Measurements from ENCODE around the gene MYO1E.

MYO1E gene

GRCh38 chr15:59362331-59362730, 10.3 kb downstream of the MYO1E start:
- H3K36me3 ChIP-seq (replicated peaks), result peaks cover 2% of the 10 kb centered on the region
- TF ChIP-seq CTCF (IDR thresholded peaks at IDR 0.05; ENCODE audit: low read depth, low read length, missing control alignments), result no peak
- no peak overlapping the region for H3K4me3 ChIP-seq (ENCODE audit: low read depth, low read length)
- no peak overlapping the region for H3K27ac ChIP-seq
- DNase-seq, result no peak
- no peaks in the 10 kb centered on the region for H3K27me3 ChIP-seq (replicated peaks)
- in situ Hi-C loops (cut with HindIII; ENCODE audit: low pct_ligation_motif_present, low sequenced_read_pairs), result no loop called here

- DNase-seq, result peak; percentile 52
- in situ Hi-C loops (cut with HindIII; ENCODE audit: low pct_ligation_motif_present, low sequenced_read_pairs), result no loop called here
- no peaks in the 10 kb centered on the region for H3K27me3 ChIP-seq (replicated peaks)
- TF ChIP-seq CTCF (IDR thresholded peaks at IDR 0.05; ENCODE audit: low read depth, low read length, missing control alignments), result no peak
- H3K4me3 ChIP-seq (ENCODE audit: low read depth, low read length), result no peak overlapping the region
- peak overlapping the region; percentile 5 for H3K27ac ChIP-seq
- H3K36me3 ChIP-seq (replicated peaks), result peaks cover 2% of the 10 kb centered on the region
Measured at GRCh38 chr15:59360896-59361295, 11.8 kb downstream of the MYO1E start.

GRCh38 chr15:59360305-59360704, 12.4 kb downstream of the MYO1E start:
- peak; percentile 63 for TF ChIP-seq CTCF (IDR thresholded peaks at IDR 0.05; ENCODE audit: low read depth, low read length, missing control alignments)
- no peak for DNase-seq
- no peaks in the 10 kb centered on the region for H3K27me3 ChIP-seq (replicated peaks)
- peak overlapping the region; percentile 5 for H3K27ac ChIP-seq
- peaks cover 2% of the 10 kb centered on the region for H3K36me3 ChIP-seq (replicated peaks)
- in situ Hi-C loops (cut with HindIII; ENCODE audit: low pct_ligation_motif_present, low sequenced_read_pairs), result no loop called here
- no peak overlapping the region for H3K4me3 ChIP-seq (ENCODE audit: low read depth, low read length)

GRCh38 chr15:59355730-59356129, 16.9 kb downstream of the MYO1E start:
- no peak for TF ChIP-seq CTCF (IDR thresholded peaks at IDR 0.05; ENCODE audit: low read depth, low read length, missing control alignments)
- Histone ChIP-seq H3K4me3 (ENCODE audit: low read depth, low read length) (no peak overlapping the region), H3K27me3 (replicated peaks) (no peaks in the 10 kb centered on the region), H3K36me3 (replicated peaks) (peaks cover 2% of the 10 kb centered on the region), H3K27ac (no peak overlapping the region)
- in situ Hi-C loops (cut with HindIII; ENCODE audit: low pct_ligation_motif_present, low sequenced_read_pairs), result no loop called here
- DNase-seq, result no peak

- no peak for TF ChIP-seq CTCF (IDR thresholded peaks at IDR 0.05; ENCODE audit: low read depth, low read length, missing control alignments)
- no peak for DNase-seq
- no peaks in the 10 kb centered on the region for H3K27me3 ChIP-seq (replicated peaks)
- H3K36me3 ChIP-seq (replicated peaks), result peaks cover 2% of the 10 kb centered on the region
- H3K4me3 ChIP-seq (ENCODE audit: low read depth, low read length), result no peak overlapping the region
- in situ Hi-C loops (cut with HindIII; ENCODE audit: low pct_ligation_motif_present, low sequenced_read_pairs), result no loop called here
- no peak overlapping the region for H3K27ac ChIP-seq
Measured at GRCh38 chr15:59354417-59355031, 18.1 kb downstream of the MYO1E start.

- no peaks in the 10 kb centered on the region for H3K27me3 ChIP-seq (replicated peaks)
- peaks cover 2% of the 10 kb centered on the region for H3K36me3 ChIP-seq (replicated peaks)
- DNase-seq, result no peak
- H3K4me3 ChIP-seq (ENCODE audit: low read depth, low read length), result no peak overlapping the region
- TF ChIP-seq CTCF (IDR thresholded peaks at IDR 0.05; ENCODE audit: low read depth, low read length, missing control alignments), result no peak
- in situ Hi-C loops (cut with HindIII; ENCODE audit: low pct_ligation_motif_present, low sequenced_read_pairs), result no loop called here
- H3K27ac ChIP-seq, result no peak overlapping the region
Measured at GRCh38 chr15:59353994-59354416, 18.7 kb downstream of the MYO1E start.
